HepG2 (cell line): ENCODE data around the gene CRTAC1. TPM values are rescaled to one million over a fixed set of nuclear protein-coding genes. Genes with fewer than 3 reads are reported as not detected.

Source experiments
- ATAC-seq: fragments of 200-7000 bp; cut with Tn5 transposase; 3 replicates; pipeline ENCODE4 v1.9.1; 2020; ENCODE audit warnings: mild to moderate bottlenecking, moderate library complexity
- BruUV-seq: library from RNA; stranded (reverse); fragments of 400-500 nt; replicated peaks from 2 replicates; lab custom pipeline; 2021; lab: Mats Ljungman, UMichigan
- CTCF ChIA-PET: fragments of 300-600 bp; formaldehyde crosslinking; extraction: SDS; loops from one replicate; lab custom pipeline; 2021; ENCODE audit warnings: low total read pairs, inconsistent platforms, low intra/inter-chr PET ratio; lab: Yijun Ruan, JAX
- POLR2A ChIA-PET: fragments of 350-600 bp; sonication (Branson Sonifier 250); formaldehyde crosslinking; loops from one replicate; lab custom pipeline; 2020; ENCODE audit warnings: antibody characterized with exemption, inconsistent platforms; lab: Yijun Ruan, JAX
- DNase-seq: peaks from one replicate; pipeline ENCODE4 v3.0.0-alpha.2; 2015; ENCODE audit warnings: low spot score
- FAIRE-seq: peaks from 3 replicates; lab custom pipeline; 2011; peaks lifted over from hg19 to GRCh38; lab: Jason Lieb, UNC
- H2AFZ ChIP-seq: one replicate; pipeline ENCODE4 v1.6.1; 2011; ENCODE audit warnings: low read length, inconsistent platforms
- H3K27ac ChIP-seq: fragments of 300-600 bp; 3 replicates; pipeline ENCODE4 v1.8.0; 2011; ENCODE audit warnings: mixed run types, mild to moderate bottlenecking, mixed read lengths, low read length, inconsistent platforms; ENCODE audit not compliant: insufficient read depth; ENCODE audit errors: extremely low read length
- H3K27me3 ChIP-seq, 2 experiments: fragments of 200-600 bp in 1 of 2; 2 replicates in 1 of 2; 3 replicates in 1 of 2; pipeline versions ENCODE4 v1.6.0 to v1.8.0; 2011; ENCODE audit warnings: low read length in 2 of 2, mild to moderate bottlenecking in 2 of 2, moderate library complexity in 2 of 2, inconsistent platforms in 1 of 2; ENCODE audit not compliant: insufficient read depth in 2 of 2, control insufficient read depth in 1 of 2
- H3K36me3 ChIP-seq, 2 experiments: fragments of 200-600 bp in 1 of 2; replicated peaks in 1 of 2; 2 replicates in 1 of 2; 3 replicates in 1 of 2; pipeline versions ENCODE4 v1.5.1 to v1.8.0; 2011; ENCODE audit warnings: low read length in 2 of 2, inconsistent platforms in 1 of 2; ENCODE audit not compliant: insufficient read depth in 2 of 2, control insufficient read depth in 1 of 2
- H3K4me1 ChIP-seq: 2 replicates; pipeline ENCODE4 v1.5.1; 2012; ENCODE audit warnings: low read length, inconsistent platforms; ENCODE audit not compliant: insufficient read depth
- H3K4me2 ChIP-seq: 2 replicates; pipeline ENCODE4 v1.6.0; 2011; ENCODE audit warnings: low read depth, low read length, inconsistent platforms
- H3K4me3 ChIP-seq, 3 experiments: fragments of 200-600 bp in 1 of 3; sonication (generic), shearing (Covaris generic) in 1 of 3; replicated peaks in 1 of 3; 2 replicates each; pipeline ENCODE4 v1.5.1; 2011 to 2016; ENCODE audit warnings: low read length in 3 of 3, inconsistent platforms in 2 of 3, low read depth in 2 of 3, mild to moderate bottlenecking in 2 of 3, control low read depth in 1 of 3, mixed read lengths in 1 of 3; ENCODE audit not compliant: insufficient read depth in 1 of 3
- H3K79me2 ChIP-seq: one replicate; pipeline ENCODE4 v1.6.1; 2011; ENCODE audit warnings: low read length, inconsistent platforms; ENCODE audit not compliant: insufficient read depth
- H3K9ac ChIP-seq: 2 replicates; pipeline ENCODE4 v1.6.0; 2011; ENCODE audit warnings: mild to moderate bottlenecking, low read depth, low read length, inconsistent platforms; ENCODE audit not compliant: insufficient read depth
- H3K9me3 ChIP-seq: 2 replicates; pipeline ENCODE4 v1.5.1; 2012; ENCODE audit warnings: mild to moderate bottlenecking, low read length
- H4K20me1 ChIP-seq: 2 replicates; pipeline ENCODE4 v1.6.0; 2011; ENCODE audit warnings: inconsistent platforms, mild to moderate bottlenecking, low read length, moderate library complexity; ENCODE audit not compliant: insufficient read depth
- CBFB ChIP-seq: sonication (generic); formaldehyde crosslinking; IDR thresholded peaks from 2 replicates; pipeline ENCODE4 v1.4.0; 2020; ENCODE audit warnings: missing genetic modification reagents
- CEBPG ChIP-seq: IDR thresholded peaks from 2 replicates; pipeline ENCODE4 v1.6.1; 2016
- CHD4 ChIP-seq: fragments of 200-600 bp; sonication (generic); IDR thresholded peaks from 2 replicates; pipeline ENCODE4 v1.7.0; 2017; ENCODE audit warnings: mild to moderate bottlenecking, low read length, borderline replicate concordance
- HNRNPUL1 ChIP-seq: fragments of 200-400 bp; formaldehyde crosslinking; IDR thresholded peaks from 2 replicates; pipeline ENCODE4 v1.6.1; 2017; ENCODE audit warnings: low read depth, mild to moderate bottlenecking, low read length, moderate library complexity
- NCOA2 ChIP-seq: sonication (generic); formaldehyde crosslinking; IDR thresholded peaks from 2 replicates; pipeline ENCODE4 v1.8.0; 2022; ENCODE audit warnings: inconsistent platforms
- NRL ChIP-seq: sonication (generic); formaldehyde crosslinking; IDR thresholded peaks from 2 replicates; pipeline ENCODE4 v1.5.0; 2020; ENCODE audit warnings: missing genetic modification reagents, mild to moderate bottlenecking, moderate library complexity, borderline replicate concordance
- ZKSCAN8 ChIP-seq: IDR thresholded peaks from 2 replicates; pipeline ENCODE4 v1.6.1; 2016; ENCODE audit warnings: borderline replicate concordance, missing genetic modification reagents, missing compliant biosample characterization
- ZNF678 ChIP-seq: sonication (generic); formaldehyde crosslinking; IDR thresholded peaks from 2 replicates; pipeline ENCODE4 v1.4.0; 2020; ENCODE audit warnings: mild to moderate bottlenecking, missing genetic modification reagents
- ZNF788 ChIP-seq: sonication (generic); formaldehyde crosslinking; IDR thresholded peaks from 2 replicates; pipeline ENCODE4 v1.5.0; 2020; ENCODE audit warnings: mild to moderate bottlenecking, missing genetic modification reagents, borderline replicate concordance
- ZNF792 ChIP-seq: IDR thresholded peaks from 2 replicates; pipeline ENCODE4 v1.6.1; 2016
- ZSCAN22 ChIP-seq: sonication (generic); formaldehyde crosslinking; IDR thresholded peaks from 2 replicates; pipeline ENCODE4 v1.4.0; 2020; ENCODE audit warnings: mild to moderate bottlenecking, missing genetic modification reagents
- WGBS: methylation state at CpG from one replicate; pipeline ENCODE4 v1.1.6; 2017; ENCODE audit warnings: low lambda C conversion rate; 5-methylcytosine and 5-hydroxymethylcytosine counted together
- in situ Hi-C: cut with HindIII; loops from 2 replicates; pipeline ENCODE4 v1.10.0; 2017; ENCODE audit warnings: low pct_unique_long_range_greater_than_20kb; ENCODE audit not compliant: extremely low pct_ligation_motif_present
- intact Hi-C: fragments of 100-400 bp; cut with micrococcal nuclease; formaldehyde crosslinking; loops from one replicate; pipeline ENCODE4 v1.10.0; 2022; ENCODE audit not compliant: unreplicated experiment
- polyA plus RNA-seq, 8 experiments: library from polyadenylated mRNA; depleted of rRNA in 3 of 8; stranded (reverse) in 7 of 8; unstranded in 1 of 8; fragments of >200 nt; fragmentation: Illumina TruSeq in 4 of 8; extraction: Trizol in 4 of 8; gene quantifications; 2 replicates each; pipeline versions ENCODE4 v1.2.1 to v1.2.3, GENCODE V29; 2011 to 2016; ENCODE audit warnings: low read depth in 4 of 8, missing spikeins in 1 of 8, mixed read lengths in 1 of 8; ENCODE audit not compliant: insufficient read depth in 1 of 8
- total RNA-seq, 5 experiments: library from RNA; depleted of rRNA; stranded (reverse); fragments of >200 nt; fragmentation: Illumina TruSeq; extraction: Trizol; gene quantifications; 2 replicates each; pipeline ENCODE4 v1.2.3, GENCODE V29; 2016; ENCODE audit warnings: low read depth in 1 of 5
- TF ChIP-seq, protein P1 (sequence below): sonication (generic); formaldehyde crosslinking; IDR thresholded peaks from 2 replicates; pipeline ENCODE4 v1.5.1; 2020; ENCODE audit warnings: missing genetic modification reagents, mild to moderate bottlenecking, borderline replicate concordance
- TF ChIP-seq, protein P2 (sequence below): sonication (generic); formaldehyde crosslinking; IDR thresholded peaks from 2 replicates; pipeline ENCODE4 v1.8.1; 2023; ENCODE audit warnings: mild to moderate bottlenecking, inconsistent platforms, moderate library complexity, missing genetic modification reagents, borderline replicate concordance
- TF ChIP-seq, protein P3 (sequence below): sonication (generic); formaldehyde crosslinking; IDR thresholded peaks from 2 replicates; pipeline ENCODE4 v1.4.0; 2020; ENCODE audit warnings: mild to moderate bottlenecking, missing genetic modification reagents
- TF ChIP-seq, protein P4 (sequence below): sonication (generic); formaldehyde crosslinking; conservative IDR thresholded peaks from 2 replicates; pipeline ENCODE4 v1.5.0; 2020; ENCODE audit warnings: missing genetic modification reagents

Gene CRTAC1
- total and polyA plus RNA-seq, 2 of the 13 experiments (the other 11 are each of a cell fraction or from before 2014, with no cell fraction given): not detected

DNA sequence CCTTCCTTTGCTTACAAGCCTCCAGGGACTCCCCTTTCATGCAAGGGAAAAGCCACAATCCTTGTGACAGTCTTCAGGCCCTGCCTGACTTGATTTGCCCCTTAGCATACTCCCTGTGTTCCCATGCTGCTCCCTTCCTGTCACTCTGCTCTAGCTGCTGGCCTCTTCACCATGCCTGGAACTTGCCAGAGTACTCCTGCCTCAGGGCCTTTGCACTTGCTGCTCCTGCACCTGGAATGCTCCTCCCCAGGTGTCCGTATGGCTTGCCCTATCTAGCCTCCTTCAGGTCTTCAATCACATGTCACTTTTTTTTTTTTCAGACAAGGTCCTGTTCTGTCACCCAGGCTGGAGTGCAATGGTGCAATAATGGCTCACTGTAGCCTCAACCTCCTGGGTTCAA, 203.5 kb downstream of the CRTAC1 start:
- no peak overlapping the region for H3K27ac ChIP-seq
- no peaks in the 10 kb centered on the region for H3K9me3 ChIP-seq
- no peaks in the 10 kb centered on the region for H4K20me1 ChIP-seq
- H2AFZ ChIP-seq: no peak overlapping the region
- no peak for ATAC-seq
- H3K27me3 ChIP-seq: peaks cover under 1 to 27% of the 10 kb centered on the region in 2 experiments; a peak in 4 of 5 replicates
- no peaks in the 10 kb centered on the region for H3K36me3 ChIP-seq
- no peak for DNase-seq
- TF ChIP-seq, protein P1, sequence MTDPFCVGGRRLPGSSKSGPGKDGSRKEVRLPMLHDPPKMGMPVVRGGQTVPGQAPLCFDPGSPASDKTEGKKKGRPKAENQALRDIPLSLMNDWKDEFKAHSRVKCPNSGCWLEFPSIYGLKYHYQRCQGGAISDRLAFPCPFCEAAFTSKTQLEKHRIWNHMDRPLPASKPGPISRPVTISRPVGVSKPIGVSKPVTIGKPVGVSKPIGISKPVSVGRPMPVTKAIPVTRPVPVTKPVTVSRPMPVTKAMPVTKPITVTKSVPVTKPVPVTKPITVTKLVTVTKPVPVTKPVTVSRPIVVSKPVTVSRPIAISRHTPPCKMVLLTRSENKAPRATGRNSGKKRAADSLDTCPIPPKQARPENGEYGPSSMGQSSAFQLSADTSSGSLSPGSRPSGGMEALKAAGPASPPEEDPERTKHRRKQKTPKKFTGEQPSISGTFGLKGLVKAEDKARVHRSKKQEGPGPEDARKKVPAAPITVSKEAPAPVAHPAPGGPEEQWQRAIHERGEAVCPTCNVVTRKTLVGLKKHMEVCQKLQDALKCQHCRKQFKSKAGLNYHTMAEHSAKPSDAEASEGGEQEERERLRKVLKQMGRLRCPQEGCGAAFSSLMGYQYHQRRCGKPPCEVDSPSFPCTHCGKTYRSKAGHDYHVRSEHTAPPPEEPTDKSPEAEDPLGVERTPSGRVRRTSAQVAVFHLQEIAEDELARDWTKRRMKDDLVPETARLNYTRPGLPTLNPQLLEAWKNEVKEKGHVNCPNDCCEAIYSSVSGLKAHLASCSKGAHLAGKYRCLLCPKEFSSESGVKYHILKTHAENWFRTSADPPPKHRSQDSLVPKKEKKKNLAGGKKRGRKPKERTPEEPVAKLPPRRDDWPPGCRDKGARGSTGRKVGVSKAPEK (CRISPR knock-in tag): no peak
- no peak for TF ChIP-seq ZSCAN22
- TF ChIP-seq NRL (CRISPR knock-in tag): no peak
- no peak for TF ChIP-seq NCOA2
- TF ChIP-seq ZKSCAN8: no peak
- TF ChIP-seq ZNF788 (CRISPR knock-in tag): no peak
- TF ChIP-seq, protein P2, sequence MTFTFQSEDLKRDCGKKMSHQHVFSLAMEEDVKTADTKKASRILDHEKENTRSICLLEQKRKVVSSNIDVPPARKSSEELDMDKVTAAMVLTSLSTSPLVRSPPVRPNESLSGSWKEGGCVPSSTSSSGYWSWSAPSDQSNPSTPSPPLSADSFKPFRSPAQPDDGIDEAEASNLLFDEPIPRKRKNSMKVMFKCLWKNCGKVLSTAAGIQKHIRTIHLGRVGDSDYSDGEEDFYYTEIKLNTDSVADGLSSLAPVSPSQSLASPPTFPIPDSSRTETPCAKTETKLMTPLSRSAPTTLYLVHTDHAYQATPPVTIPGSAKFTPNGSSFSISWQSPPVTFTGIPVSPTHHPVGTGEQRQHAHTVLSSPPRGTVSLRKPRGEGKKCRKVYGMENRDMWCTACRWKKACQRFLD (CRISPR knock-in tag): no peak
- no peak for TF ChIP-seq CHD4
- no peak for TF ChIP-seq HNRNPUL1
- TF ChIP-seq, protein P3, sequence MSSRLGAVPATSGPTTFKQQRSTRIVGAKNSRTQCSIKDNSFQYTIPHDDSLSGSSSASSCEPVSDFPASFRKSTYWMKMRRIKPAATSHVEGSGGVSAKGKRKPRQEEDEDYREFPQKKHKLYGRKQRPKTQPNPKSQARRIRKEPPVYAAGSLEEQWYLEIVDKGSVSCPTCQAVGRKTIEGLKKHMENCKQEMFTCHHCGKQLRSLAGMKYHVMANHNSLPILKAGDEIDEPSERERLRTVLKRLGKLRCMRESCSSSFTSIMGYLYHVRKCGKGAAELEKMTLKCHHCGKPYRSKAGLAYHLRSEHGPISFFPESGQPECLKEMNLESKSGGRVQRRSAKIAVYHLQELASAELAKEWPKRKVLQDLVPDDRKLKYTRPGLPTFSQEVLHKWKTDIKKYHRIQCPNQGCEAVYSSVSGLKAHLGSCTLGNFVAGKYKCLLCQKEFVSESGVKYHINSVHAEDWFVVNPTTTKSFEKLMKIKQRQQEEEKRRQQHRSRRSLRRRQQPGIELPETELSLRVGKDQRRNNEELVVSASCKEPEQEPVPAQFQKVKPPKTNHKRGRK (CRISPR knock-in tag): no peak
- no peak for TF ChIP-seq ZNF792 (CRISPR knock-in tag)
- TF ChIP-seq, protein P4, sequence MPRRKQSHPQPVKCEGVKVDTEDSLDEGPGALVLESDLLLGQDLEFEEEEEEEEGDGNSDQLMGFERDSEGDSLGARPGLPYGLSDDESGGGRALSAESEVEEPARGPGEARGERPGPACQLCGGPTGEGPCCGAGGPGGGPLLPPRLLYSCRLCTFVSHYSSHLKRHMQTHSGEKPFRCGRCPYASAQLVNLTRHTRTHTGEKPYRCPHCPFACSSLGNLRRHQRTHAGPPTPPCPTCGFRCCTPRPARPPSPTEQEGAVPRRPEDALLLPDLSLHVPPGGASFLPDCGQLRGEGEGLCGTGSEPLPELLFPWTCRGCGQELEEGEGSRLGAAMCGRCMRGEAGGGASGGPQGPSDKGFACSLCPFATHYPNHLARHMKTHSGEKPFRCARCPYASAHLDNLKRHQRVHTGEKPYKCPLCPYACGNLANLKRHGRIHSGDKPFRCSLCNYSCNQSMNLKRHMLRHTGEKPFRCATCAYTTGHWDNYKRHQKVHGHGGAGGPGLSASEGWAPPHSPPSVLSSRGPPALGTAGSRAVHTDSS (CRISPR knock-in tag): no peak
- no peak for TF ChIP-seq CBFB (CRISPR knock-in tag)
- TF ChIP-seq ZNF678 (CRISPR knock-in tag): no peak
- TF ChIP-seq CEBPG (CRISPR knock-in tag): no peak
- ChIA-PET POLR2A (no interaction called here), CTCF (no interaction called here)
- H3K4me1 ChIP-seq: no peaks in the 10 kb centered on the region
- in situ Hi-C loops: no loop called here
- no peak overlapping the region for H3K9ac ChIP-seq
- no TSS peak for BruUV-seq
- no peak overlapping the region for H3K4me2 ChIP-seq
- intact Hi-C loops: no loop called here
- FAIRE-seq: no peak
- no peaks in the 10 kb centered on the region for H3K79me2 ChIP-seq
- WGBS: 0% methylated on average over 1 of the region's 1 CpG
- no peak overlapping the region for H3K4me3 ChIP-seq
